Measurements from ENCODE around the gene INPP4A. TPM values are rescaled to one million over a fixed set of nuclear protein-coding genes. Genes with fewer than 3 reads are reported as not detected.

The INPP4A gene
- polyA plus RNA-seq, 1 of the 3 experiments (the other 2 are of a cell fraction) = 15.0 TPM

GRCh38 chr2:98568161-98568956 lies 123.7 kb downstream of the INPP4A start (continued):
- TF ChIP-seq YY1 (IDR thresholded peaks at IDR 0.05; ENCODE audit: low read depth) (no peak), EP300 (IDR thresholded peaks at IDR 0.05; ENCODE audit: borderline replicate concordance in 1 of 2, low read depth in 1 of 2, low read length in 1 of 2) (no peak), USF2 (IDR thresholded peaks at IDR 0.05; ENCODE audit: borderline replicate concordance, low read depth, low read length) (no peak), MAX (IDR thresholded peaks at IDR 0.05; ENCODE audit: low read depth) (no peak), SMC3 (IDR thresholded peaks at IDR 0.05; ENCODE audit: low read depth, low read length) (no peak), TAF1 (IDR thresholded peaks at IDR 0.05; ENCODE audit: borderline replicate concordance, low read depth, low read length) (no peak), IRF3 (IDR thresholded peaks at IDR 0.05; ENCODE audit: low read depth, low read length) (no peak), GATA2 (CRISPR knock-in tag; IDR thresholded peaks at IDR 0.05) (no peak)

GRCh38 chr2:98569197-98569793 lies 124.6 kb downstream of the INPP4A start:
- Histone ChIP-seq H4K20me1 (ENCODE audit: insufficient read depth) (no peaks in the 10 kb centered on the region), H3K4me3 (ENCODE audit: low read depth in 2 of 2, low read length in 1 of 2) (no peak overlapping the region; a peak in 1 of 4 replicates), H3K4me1 (ENCODE audit: control insufficient read depth in 1 of 2, insufficient read depth in 2 of 2, low read depth in 1 of 2, low read length in 1 of 2) (no peaks in the 10 kb centered on the region), H3K27me3 (ENCODE audit: insufficient read depth) (no peaks in the 10 kb centered on the region), H3K9me2 (no peaks in the 10 kb centered on the region), H3K79me2 (ENCODE audit: insufficient read depth) (no peaks in the 10 kb centered on the region), H2AFZ (ENCODE audit: low read depth) (no peak overlapping the region), H3K9me3 (no peaks in the 10 kb centered on the region), H3K4me2 (no peak overlapping the region), H3K36me3 (replicated peaks in 1 of 2; ENCODE audit: control insufficient read depth in 1 of 2, insufficient read depth in 2 of 2, low read length in 1 of 2) (peaks cover 0 to 42% of the 10 kb centered on the region in 2 experiments), H3K27ac (ENCODE audit: low read depth in 2 of 2, low read length in 1 of 2) (no peak overlapping the region; a peak in 1 of 4 replicates), H3F3A (replicated peaks; ENCODE audit: insufficient read depth) (no peaks in the 10 kb centered on the region), H3K9ac (no peak overlapping the region)
- ChIA-PET CTCF (interaction anchor here (0.6 to 2.2 kb wide), 20 partner anchors 9 to 497 kb away, joined by 3 to 14 read pairs (median 4); no protein-coding TSS in a partner anchor), POLR2A (no interaction called here)
- peak; percentile 84 for DNase-seq
- TF ChIP-seq SMC3 (IDR thresholded peaks at IDR 0.05; ENCODE audit: low read depth, low read length) (peak; percentile 38; the same call in 1 of the 2 replicates), RAD21 (IDR thresholded peaks at IDR 0.05; ENCODE audit: low read length) (peak; percentile 54), CHD2 (IDR thresholded peaks at IDR 0.05; ENCODE audit: low read length, partially characterized antibody) (no peak), EP300 (IDR thresholded peaks at IDR 0.05; ENCODE audit: borderline replicate concordance in 1 of 2, low read depth in 1 of 2, low read length in 1 of 2) (no peak), ELF1 (IDR thresholded peaks at IDR 0.05) (no peak), CTCF (IDR thresholded peaks at IDR 0.05) (peak; percentile 83)
- WGBS (ENCODE audit: low lambda C conversion rate) = 88% methylated on average over 15 of the region's 19 CpGs

Data from SK-N-SH (cell line).